Mesenchymal stem cell (in vitro differentiated cells and primary cell): ENCODE data around the gene FIGNL2.
"Not testable (repeated sequence)": the region's sequence is repeated elsewhere in the genome, so short reads cannot be mapped to it uniquely, and the experiment has no call there.

Experiments used
- DNase-seq: peaks from one replicate; pipeline ENCODE4 v3.0.0-alpha.2; 2013
- H2AFZ ChIP-seq: one replicate; pipeline ENCODE4 v1.6.1; 2013; ENCODE audit warnings: low read depth, mild to moderate bottlenecking, control low read depth, inconsistent platforms, low read length, moderate library complexity
- H2AK5ac ChIP-seq: 2 replicates; pipeline ENCODE4 v1.6.1; 2013; ENCODE audit warnings: low read length, moderate library complexity, mild to moderate bottlenecking, inconsistent platforms; ENCODE audit not compliant: severe bottlenecking
- H2BK120ac ChIP-seq: one replicate; pipeline ENCODE4 v1.6.1; 2013; ENCODE audit warnings: low read depth, mild to moderate bottlenecking, inconsistent platforms, low read length, moderate library complexity
- H2BK12ac ChIP-seq, 2 experiments: one replicate each; pipeline ENCODE4 v1.6.1; 2013; ENCODE audit warnings: inconsistent platforms in 2 of 2, low read length in 2 of 2, mild to moderate bottlenecking in 2 of 2, moderate library complexity in 2 of 2, control low read depth in 1 of 2
- H2BK15ac ChIP-seq: one replicate; pipeline ENCODE4 v1.6.1; 2013; ENCODE audit warnings: mild to moderate bottlenecking, low read depth, inconsistent platforms; ENCODE audit not compliant: poor library complexity, severe bottlenecking
- H2BK5ac ChIP-seq: 2 replicates; pipeline ENCODE4 v1.6.1; 2013; ENCODE audit warnings: low read depth, mild to moderate bottlenecking, low read length, control low read depth, inconsistent platforms; ENCODE audit not compliant: poor library complexity, severe bottlenecking
- H3K14ac ChIP-seq, 2 experiments: one replicate each; pipeline ENCODE4 v1.6.1; 2013; ENCODE audit warnings: inconsistent platforms in 2 of 2, low read length in 2 of 2, control low read depth in 1 of 2, mild to moderate bottlenecking in 1 of 2, moderate library complexity in 1 of 2
- H3K18ac ChIP-seq, 2 experiments: one replicate each; pipeline ENCODE4 v1.6.1; 2013; ENCODE audit warnings: inconsistent platforms in 2 of 2, low read length in 2 of 2, control low read depth in 1 of 2, low read depth in 1 of 2, mild to moderate bottlenecking in 1 of 2
- H3K23ac ChIP-seq, 2 experiments: one replicate each; pipeline ENCODE4 v1.6.1; 2013; ENCODE audit warnings: inconsistent platforms in 2 of 2, low read length in 2 of 2, mild to moderate bottlenecking in 2 of 2, moderate library complexity in 2 of 2, control low read depth in 1 of 2
- H3K27ac ChIP-seq: 2 replicates; pipeline ENCODE4 v1.5.1; 2013; ENCODE audit warnings: mild to moderate bottlenecking, moderate library complexity, low read length, control low read depth, inconsistent platforms; ENCODE audit not compliant: poor library complexity, severe bottlenecking
- H3K27me3 ChIP-seq, 2 experiments: 2 replicates each; pipeline versions ENCODE4 v1.6.1 to v1.7.0; 2013; ENCODE audit warnings: low read length in 2 of 2, mild to moderate bottlenecking in 2 of 2, moderate library complexity in 2 of 2, control low read depth in 1 of 2, inconsistent platforms in 1 of 2; ENCODE audit not compliant: control insufficient read depth in 1 of 2, insufficient read depth in 1 of 2
- H3K36me3 ChIP-seq, 2 experiments: 2 replicates each; pipeline versions ENCODE4 v1.6.1 to v1.7.0; 2013; ENCODE audit warnings: low read length in 2 of 2, control low read depth in 1 of 2, inconsistent platforms in 1 of 2, low read depth in 1 of 2, mild to moderate bottlenecking in 1 of 2; ENCODE audit not compliant: insufficient read depth in 2 of 2, control insufficient read depth in 1 of 2
- H3K4ac ChIP-seq, 2 experiments: one replicate each; pipeline ENCODE4 v1.6.1; 2013; ENCODE audit warnings: inconsistent platforms in 2 of 2, low read length in 2 of 2, mild to moderate bottlenecking in 2 of 2, moderate library complexity in 2 of 2, control low read depth in 1 of 2, low read depth in 1 of 2
- H3K4me1 ChIP-seq: 2 replicates; pipeline ENCODE4 v1.6.1; 2013; ENCODE audit warnings: low read depth, low read length, control low read depth; ENCODE audit not compliant: control insufficient read depth, insufficient read depth
- H3K4me2 ChIP-seq: 2 replicates; pipeline ENCODE4 v1.6.1; 2013; ENCODE audit warnings: low read length, mild to moderate bottlenecking, inconsistent platforms; ENCODE audit not compliant: poor library complexity, severe bottlenecking
- H3K4me3 ChIP-seq, 2 experiments: 2 replicates each; pipeline versions ENCODE4 v1.5.1 to v1.7.0; 2013; ENCODE audit warnings: low read length in 2 of 2, mild to moderate bottlenecking in 2 of 2, control low read depth in 1 of 2, low read depth in 1 of 2; ENCODE audit not compliant: insufficient read depth in 1 of 2
- H3K79me1 ChIP-seq: replicated peaks from 2 replicates; pipeline ENCODE4 v1.6.1; 2013; ENCODE audit warnings: mild to moderate bottlenecking, control low read depth, low read length, inconsistent platforms; ENCODE audit not compliant: poor library complexity, severe bottlenecking
- H3K9ac ChIP-seq: 2 replicates; pipeline ENCODE4 v1.7.0; 2013; ENCODE audit warnings: mild to moderate bottlenecking, low read length, moderate library complexity
- H3K9me3 ChIP-seq: 2 replicates; pipeline ENCODE4 v1.7.0; 2013; ENCODE audit warnings: mild to moderate bottlenecking, low read length; ENCODE audit not compliant: control insufficient read depth
- H4K8ac ChIP-seq: one replicate; pipeline ENCODE4 v1.6.1; 2013; ENCODE audit warnings: inconsistent platforms, mild to moderate bottlenecking, low read length, moderate library complexity
- H4K91ac ChIP-seq: one replicate; pipeline ENCODE4 v1.6.1; 2013; ENCODE audit warnings: mild to moderate bottlenecking, low read length, inconsistent platforms
- WGBS: methylation state at CpG from one replicate; pipeline ENCODE4 v1.1.7; 2013; ENCODE audit warnings: mixed read lengths; 5-methylcytosine and 5-hydroxymethylcytosine counted together

FIGNL2 gene

DNA sequence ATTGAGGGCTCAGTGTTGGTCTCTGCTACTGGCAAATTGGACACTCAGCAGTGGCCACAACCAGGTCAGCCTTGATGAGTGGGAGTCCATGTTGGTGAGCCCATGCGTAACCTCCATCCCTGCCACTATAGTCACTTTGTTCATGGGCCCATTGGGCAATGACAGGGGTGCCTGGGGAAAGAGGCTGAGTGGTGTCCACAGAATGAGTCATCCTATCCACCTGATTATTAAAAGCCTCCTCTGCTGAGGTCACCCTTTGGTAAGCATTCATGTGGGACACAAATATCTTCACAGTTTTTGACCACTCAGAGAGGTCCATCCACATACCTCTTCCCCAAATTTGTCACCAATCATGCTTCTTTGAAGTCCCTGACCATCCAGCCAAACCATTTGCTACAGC, 50.0 kb downstream of the FIGNL2 start:
- no peak overlapping the region for H3K23ac ChIP-seq
- H2BK15ac ChIP-seq, result no peak overlapping the region
- no peaks in the 10 kb centered on the region for H3K9me3 ChIP-seq
- no peak overlapping the region for H3K4ac ChIP-seq
- no peak overlapping the region for H3K4me2 ChIP-seq
- no peak overlapping the region for H3K27ac ChIP-seq
- no peak for DNase-seq
- H4K8ac ChIP-seq, result no peak overlapping the region
- no peak overlapping the region for H2BK12ac ChIP-seq
- no peak overlapping the region for H2BK120ac ChIP-seq
- no peaks in the 10 kb centered on the region for H3K4me1 ChIP-seq
- H3K4me3 ChIP-seq, result no peak overlapping the region
- peaks cover 0 to 52% of the 10 kb centered on the region in 2 experiments for H3K36me3 ChIP-seq
- H3K18ac ChIP-seq, result no peak overlapping the region
- H2AK5ac ChIP-seq, result no peak overlapping the region
- 100% methylated on average over 1 of the region's 1 CpG for WGBS
- no peak overlapping the region for H2BK5ac ChIP-seq
- H3K9ac ChIP-seq, result no peak overlapping the region
- no peak overlapping the region for H2AFZ ChIP-seq
- no peak overlapping the region for H3K14ac ChIP-seq
- no peaks in the 10 kb centered on the region for H3K79me1 ChIP-seq
- H4K91ac ChIP-seq, result no peak overlapping the region
- no peaks in the 10 kb centered on the region for H3K27me3 ChIP-seq

DNA sequence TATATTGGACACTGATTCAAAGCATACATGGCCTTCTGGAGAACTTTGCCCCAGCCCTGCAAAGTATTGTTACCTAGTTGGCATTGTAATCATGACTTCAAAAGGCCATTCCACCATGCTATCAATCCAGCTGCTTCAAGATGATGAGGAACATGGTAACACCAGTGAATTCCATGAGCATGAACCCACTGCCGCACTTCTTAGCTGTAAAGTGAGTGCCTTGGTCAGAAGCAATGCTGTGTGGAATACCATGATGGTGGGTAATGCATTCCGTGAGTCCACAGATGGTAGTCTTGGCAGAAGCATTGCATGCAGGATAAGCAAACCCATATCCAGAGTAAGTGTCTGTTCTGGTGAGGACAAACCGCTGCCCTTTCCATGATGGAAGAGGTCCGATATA, 50.5 kb downstream of the FIGNL2 start:
- not testable (repeated sequence) for H3K4me3 ChIP-seq, DNase-seq, H3K4me2 ChIP-seq, H3K79me1 ChIP-seq, H3K9ac ChIP-seq, H2BK15ac ChIP-seq, H3K4ac ChIP-seq, H2BK120ac ChIP-seq, H3K9me3 ChIP-seq, H3K27me3 ChIP-seq, H3K14ac ChIP-seq, H3K18ac ChIP-seq, H2AK5ac ChIP-seq, H3K4me1 ChIP-seq, H3K27ac ChIP-seq, H3K23ac ChIP-seq, H2AFZ ChIP-seq, H4K8ac ChIP-seq, H2BK5ac ChIP-seq, H4K91ac ChIP-seq, H2BK12ac ChIP-seq
- peaks cover 0 to 49% of the 10 kb centered on the region in 2 experiments for H3K36me3 ChIP-seq
- WGBS, result 100% methylated on average over 4 of the region's 4 CpGs

DNA sequence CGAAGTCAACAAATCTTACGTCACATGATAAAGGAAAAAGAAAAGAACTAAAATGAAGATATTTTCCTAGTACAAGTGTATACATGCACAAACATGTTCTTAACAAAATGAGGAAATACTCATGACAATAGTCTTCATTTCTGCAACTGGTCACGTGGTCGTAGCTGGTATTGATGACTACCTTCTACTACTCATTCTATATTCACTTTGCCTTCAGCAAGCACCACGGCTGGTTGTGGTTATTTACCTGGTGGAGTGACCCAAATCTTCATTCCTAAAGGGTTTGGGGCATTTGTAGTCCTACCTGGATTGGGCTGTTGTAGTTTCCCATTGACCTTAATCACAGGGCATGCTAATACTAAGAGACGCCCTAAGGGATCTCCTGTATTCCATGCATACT, 51.2 kb downstream of the FIGNL2 start:
- H2AK5ac ChIP-seq, result no peak overlapping the region
- no peak for DNase-seq
- H2AFZ ChIP-seq, result no peak overlapping the region
- H2BK120ac ChIP-seq, result no peak overlapping the region
- H3K4me1 ChIP-seq, result no peaks in the 10 kb centered on the region
- no peak overlapping the region for H2BK12ac ChIP-seq
- no peaks in the 10 kb centered on the region for H3K9me3 ChIP-seq
- WGBS, result 89% methylated on average over 2 of the region's 6 CpGs
- no peak overlapping the region for H3K23ac ChIP-seq
- no peak overlapping the region for H3K4ac ChIP-seq
- no peak overlapping the region for H2BK15ac ChIP-seq
- no peak overlapping the region for H3K27ac ChIP-seq
- H4K8ac ChIP-seq, result no peak overlapping the region
- no peaks in the 10 kb centered on the region for H3K79me1 ChIP-seq
- H3K4me3 ChIP-seq, result no peak overlapping the region
- H2BK5ac ChIP-seq, result no peak overlapping the region
- H3K14ac ChIP-seq, result no peak overlapping the region
- no peak overlapping the region for H3K18ac ChIP-seq
- no peak overlapping the region for H3K4me2 ChIP-seq
- H4K91ac ChIP-seq, result no peak overlapping the region
- no peaks in the 10 kb centered on the region for H3K27me3 ChIP-seq
- peaks cover 0 to 52% of the 10 kb centered on the region in 2 experiments for H3K36me3 ChIP-seq
- no peak overlapping the region for H3K9ac ChIP-seq

DNA sequence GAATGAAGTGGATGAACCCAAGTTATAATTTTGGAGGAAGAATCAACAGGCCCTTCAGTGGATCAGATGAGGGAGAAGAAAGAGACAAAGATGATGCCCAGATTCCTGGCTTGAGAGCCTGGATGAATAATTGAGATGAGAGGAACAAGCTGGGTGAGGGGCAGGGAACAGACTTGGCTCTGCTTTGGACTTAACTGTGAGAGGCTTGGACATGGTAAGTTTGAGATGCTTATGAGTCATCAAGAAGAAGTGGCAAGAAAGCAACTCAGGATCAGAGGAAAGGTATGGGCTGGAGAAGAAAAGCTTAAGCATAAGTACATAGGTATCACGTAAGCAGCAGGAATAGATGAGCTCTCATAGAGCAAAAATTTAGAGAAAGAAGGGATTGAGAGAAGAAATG, 55.3 kb downstream of the FIGNL2 start:
- no peak for DNase-seq
- Histone ChIP-seq H3K4ac (no peak overlapping the region), H2BK5ac (no peak overlapping the region), H3K9me3 (no peaks in the 10 kb centered on the region), H3K27me3 (peaks cover 0 to 3% of the 10 kb centered on the region in 2 experiments), H2AFZ (no peak overlapping the region), H2BK15ac (no peak overlapping the region), H4K91ac (no peak overlapping the region), H3K14ac (no peak overlapping the region), H2AK5ac (no peak overlapping the region), H3K4me1 (peaks cover 4% of the 10 kb centered on the region), H3K9ac (no peak overlapping the region), H3K36me3 (peaks cover 0 to 88% of the 10 kb centered on the region in 2 experiments), H3K23ac (no peak overlapping the region), H2BK12ac (no peak overlapping the region), H2BK120ac (no peak overlapping the region), H4K8ac (no peak overlapping the region), H3K4me2 (no peak overlapping the region), H3K79me1 (no peaks in the 10 kb centered on the region), H3K27ac (no peak overlapping the region), H3K18ac (no peak overlapping the region), H3K4me3 (no peak overlapping the region)
- 96% methylated on average over 1 of the region's 1 CpG for WGBS
